ENCODE measurements around the gene WFIKKN2.
"Not testable (repeated sequence)": the region's sequence is repeated elsewhere in the genome, so short reads cannot be mapped to it uniquely, and the experiment has no call there.

The WFIKKN2 gene

DNA sequence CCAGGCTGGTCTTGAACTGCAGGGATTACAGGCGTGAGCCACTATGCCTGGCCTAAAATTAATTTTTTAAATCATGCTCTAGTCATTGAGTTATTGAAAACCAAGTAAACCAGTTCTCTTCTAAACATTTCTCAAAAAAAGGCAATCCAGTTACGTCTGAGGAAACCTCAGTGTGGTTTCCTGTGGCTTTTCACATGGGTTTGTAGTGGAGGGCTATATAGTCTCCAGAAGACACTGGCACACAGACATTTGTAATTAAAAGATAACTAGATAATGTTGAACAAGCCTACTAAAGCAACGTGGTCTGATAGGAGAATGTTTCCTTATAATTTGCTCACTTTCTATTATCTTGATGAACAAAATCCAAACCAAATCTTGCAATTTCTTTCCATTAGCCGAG is 36.0 kb downstream of the WFIKKN2 start:
- DNase-seq (ENCODE audit: extremely low spot score), result no peak
- TF ChIP-seq BHLHE40 (IDR thresholded peaks at IDR 0.05; ENCODE audit: borderline replicate concordance), result no peak
- no peak for TF ChIP-seq L3MBTL2 (conservative IDR thresholded peaks at IDR 0.05)
- no peak for TF ChIP-seq ARNT (IDR thresholded peaks at IDR 0.05)
- ChIA-PET CTCF (no interaction called here), POLR2A (no interaction called here)

DNA sequence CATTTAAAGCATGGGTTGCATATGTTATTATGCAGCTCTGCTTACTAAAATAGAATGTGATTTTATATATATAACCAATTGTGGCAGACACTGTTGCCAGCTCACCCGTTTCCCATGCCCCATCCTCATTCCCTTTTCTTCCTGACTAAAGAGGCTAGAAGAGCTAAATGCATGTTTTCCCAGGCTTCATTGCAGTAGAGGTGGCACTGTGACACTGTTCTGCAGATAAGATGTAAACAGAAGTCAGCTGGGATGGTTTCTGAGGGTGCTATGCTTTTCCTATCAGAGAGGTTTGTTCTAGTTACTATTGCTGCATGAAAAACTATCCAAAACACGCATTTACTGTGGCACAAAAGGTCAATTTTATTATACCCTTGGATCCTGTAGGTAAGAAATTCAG is 36.5 kb downstream of the WFIKKN2 start:
- DNase-seq (ENCODE audit: extremely low spot score), result no peak
- CTCF ChIA-PET, result no interaction called here
- TF ChIP-seq SP1 (IDR thresholded peaks at IDR 0.05), result no peak
- no peak for TF ChIP-seq ARNT (IDR thresholded peaks at IDR 0.05)
- no peak for TF ChIP-seq HDGF (IDR thresholded peaks at IDR 0.05; ENCODE audit: borderline replicate concordance)
- TF ChIP-seq ZNF384 (IDR thresholded peaks at IDR 0.05), result no peak
- no peak for TF ChIP-seq ELF4 (IDR thresholded peaks at IDR 0.05)
- no peak for TF ChIP-seq NFRKB (IDR thresholded peaks at IDR 0.05)
- no peak for TF ChIP-seq L3MBTL2 (conservative IDR thresholded peaks at IDR 0.05)
- TF ChIP-seq SUZ12 (IDR thresholded peaks at IDR 0.05), result no peak
- TF ChIP-seq CTBP1 (IDR thresholded peaks at IDR 0.05; ENCODE audit: borderline replicate concordance), result no peak
- TF ChIP-seq FOXK2 (IDR thresholded peaks at IDR 0.05), result no peak
- TF ChIP-seq LEF1 (IDR thresholded peaks at IDR 0.05; ENCODE audit: borderline replicate concordance), result no peak
- TF ChIP-seq BHLHE40 (IDR thresholded peaks at IDR 0.05; ENCODE audit: borderline replicate concordance), result no peak
- no peak for TF ChIP-seq TARDBP (IDR thresholded peaks at IDR 0.05)
- TF ChIP-seq FOXA1 (IDR thresholded peaks at IDR 0.05), result no peak
- TF ChIP-seq FOXM1 (IDR thresholded peaks at IDR 0.05; ENCODE audit: borderline replicate concordance), result no peak
- TF ChIP-seq, protein P1, sequence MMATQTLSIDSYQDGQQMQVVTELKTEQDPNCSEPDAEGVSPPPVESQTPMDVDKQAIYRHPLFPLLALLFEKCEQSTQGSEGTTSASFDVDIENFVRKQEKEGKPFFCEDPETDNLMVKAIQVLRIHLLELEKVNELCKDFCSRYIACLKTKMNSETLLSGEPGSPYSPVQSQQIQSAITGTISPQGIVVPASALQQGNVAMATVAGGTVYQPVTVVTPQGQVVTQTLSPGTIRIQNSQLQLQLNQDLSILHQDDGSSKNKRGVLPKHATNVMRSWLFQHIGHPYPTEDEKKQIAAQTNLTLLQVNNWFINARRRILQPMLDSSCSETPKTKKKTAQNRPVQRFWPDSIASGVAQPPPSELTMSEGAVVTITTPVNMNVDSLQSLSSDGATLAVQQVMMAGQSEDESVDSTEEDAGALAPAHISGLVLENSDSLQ (IDR thresholded peaks at IDR 0.05), result no peak
- POLR2A ChIA-PET, result no interaction called here

DNA sequence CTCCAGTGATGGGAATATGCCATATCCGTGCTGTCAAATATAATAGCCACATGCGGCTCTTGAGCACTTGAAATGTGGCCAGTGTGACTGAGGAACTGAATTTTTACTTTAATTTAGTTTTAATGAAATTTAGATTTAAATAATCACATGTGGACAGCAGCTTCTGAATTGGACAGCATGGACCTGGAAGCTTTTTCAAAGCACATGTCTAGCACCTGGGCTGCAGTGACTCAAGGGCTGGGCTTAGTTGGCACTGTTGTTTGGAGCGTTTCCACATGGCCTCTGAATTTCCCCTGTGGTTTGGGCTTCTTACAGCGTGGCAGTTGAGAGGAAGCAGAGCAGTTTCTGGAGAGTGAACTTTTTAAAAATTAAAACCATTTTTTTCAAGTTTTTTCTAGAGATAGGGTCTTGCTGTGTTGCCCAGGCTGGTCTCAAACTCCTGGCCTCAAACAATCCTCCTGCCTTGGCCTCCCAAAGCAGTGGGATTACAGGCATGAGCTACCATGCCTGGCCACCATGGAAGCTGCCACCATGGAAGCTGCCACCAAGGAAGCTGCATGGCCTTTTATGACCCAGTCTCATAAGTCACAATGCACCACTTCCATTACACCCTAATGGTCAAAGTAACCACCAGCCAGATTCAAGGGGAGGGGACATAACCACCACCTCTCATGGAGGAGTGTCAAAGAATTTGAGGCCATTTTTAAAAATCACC is 37.5 kb downstream of the WFIKKN2 start:
- ChIA-PET CTCF (interaction anchor here (0.7 kb wide), 1 partner anchor 39 kb away, joined by 4 read pairs; no protein-coding TSS in a partner anchor), POLR2A (no interaction called here)
- no peak for DNase-seq (ENCODE audit: extremely low spot score)
- TF ChIP-seq ZNF384 (IDR thresholded peaks at IDR 0.05), result no peak
- no peak for TF ChIP-seq BHLHE40 (IDR thresholded peaks at IDR 0.05; ENCODE audit: borderline replicate concordance)
- TF ChIP-seq FOXK2 (IDR thresholded peaks at IDR 0.05), result no peak
- TF ChIP-seq LEF1 (IDR thresholded peaks at IDR 0.05; ENCODE audit: borderline replicate concordance), result no peak
- no peak for TF ChIP-seq ELF4 (IDR thresholded peaks at IDR 0.05)
- TF ChIP-seq FOXM1 (IDR thresholded peaks at IDR 0.05; ENCODE audit: borderline replicate concordance), result no peak
- no peak for TF ChIP-seq L3MBTL2 (conservative IDR thresholded peaks at IDR 0.05)
- no peak for TF ChIP-seq NFRKB (IDR thresholded peaks at IDR 0.05)
- TF ChIP-seq, protein P1 (IDR thresholded peaks at IDR 0.05), result no peak
- TF ChIP-seq SP1 (IDR thresholded peaks at IDR 0.05), result no peak
- no peak for TF ChIP-seq SUZ12 (IDR thresholded peaks at IDR 0.05)
- no peak for TF ChIP-seq TARDBP (IDR thresholded peaks at IDR 0.05)
- TF ChIP-seq CTBP1 (IDR thresholded peaks at IDR 0.05; ENCODE audit: borderline replicate concordance), result no peak
- TF ChIP-seq FOXA1 (IDR thresholded peaks at IDR 0.05), result no peak
- TF ChIP-seq HDGF (IDR thresholded peaks at IDR 0.05; ENCODE audit: borderline replicate concordance), result no peak
- no peak for TF ChIP-seq ARNT (IDR thresholded peaks at IDR 0.05)

DNA sequence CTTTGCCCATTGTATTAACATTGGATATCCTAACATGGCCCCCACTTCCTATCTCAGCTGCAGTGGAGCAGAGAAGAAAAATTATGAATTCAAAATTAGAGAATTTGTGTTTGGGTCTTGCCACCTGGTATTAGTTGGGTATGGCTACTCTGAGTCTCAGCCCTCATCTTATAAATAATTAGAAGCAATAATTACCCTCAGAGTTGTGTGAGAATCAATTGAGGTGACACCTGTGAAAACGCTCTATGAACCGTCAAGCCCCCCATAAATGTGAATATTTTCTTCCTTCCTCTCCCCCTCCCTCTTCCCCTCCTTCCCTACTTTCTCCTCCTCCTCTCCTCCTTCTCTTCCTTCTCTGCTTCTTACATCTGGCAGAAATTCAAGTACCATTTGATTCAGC is 39.7 kb downstream of the WFIKKN2 start:
- POLR2A ChIA-PET, result interaction anchor here (4.8 kb wide), 1 partner anchor 8 kb away, joined by 26 read pairs; the partner anchor contains the start of gene TOB1

DNA sequence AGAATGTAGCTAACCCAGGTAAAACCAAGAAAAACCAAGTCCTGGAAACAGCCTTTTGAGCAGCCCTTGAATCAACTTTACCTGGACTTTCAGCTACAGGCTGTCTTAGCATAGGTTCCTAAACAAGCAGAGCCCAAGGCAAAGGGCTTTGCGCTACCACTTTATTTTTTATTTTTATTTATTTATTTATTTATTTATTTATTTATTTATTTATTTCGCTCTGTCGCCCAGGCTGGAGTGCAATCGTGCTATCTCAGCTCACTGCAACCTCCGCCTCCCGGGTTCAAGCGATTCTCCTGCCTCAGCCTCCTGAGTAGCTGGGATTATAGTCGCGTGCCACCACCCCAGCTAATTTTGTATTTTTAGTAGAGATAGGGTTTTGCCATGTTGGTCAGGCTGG is 41.7 kb downstream of the WFIKKN2 start:
- ChIA-PET POLR2A (interaction anchor here (4.8 kb wide), 1 partner anchor 10 kb away, joined by 26 read pairs; the partner anchor contains the start of gene TOB1), CTCF (interaction anchor here (0.7 kb wide), 1 partner anchor 72 kb away, joined by 3 read pairs; no protein-coding TSS in a partner anchor)
- not testable (repeated sequence) for DNase-seq (ENCODE audit: extremely low spot score)

More for the DNA sequence above, 39.7 kb downstream of the WFIKKN2 start:
- TF ChIP-seq HDGF (IDR thresholded peaks at IDR 0.05; ENCODE audit: borderline replicate concordance), result no peak
- TF ChIP-seq ELF4 (IDR thresholded peaks at IDR 0.05), result no peak
- TF ChIP-seq ZNF384 (IDR thresholded peaks at IDR 0.05), result no peak
- TF ChIP-seq ARNT (IDR thresholded peaks at IDR 0.05), result no peak
- TF ChIP-seq, protein P1 (IDR thresholded peaks at IDR 0.05), result no peak
- TF ChIP-seq FOXM1 (IDR thresholded peaks at IDR 0.05; ENCODE audit: borderline replicate concordance), result no peak
- no peak for TF ChIP-seq BHLHE40 (IDR thresholded peaks at IDR 0.05; ENCODE audit: borderline replicate concordance)
- no peak for TF ChIP-seq CTBP1 (IDR thresholded peaks at IDR 0.05; ENCODE audit: borderline replicate concordance)
- TF ChIP-seq L3MBTL2 (conservative IDR thresholded peaks at IDR 0.05), result no peak
- TF ChIP-seq LEF1 (IDR thresholded peaks at IDR 0.05; ENCODE audit: borderline replicate concordance), result no peak
- no peak for TF ChIP-seq SP1 (IDR thresholded peaks at IDR 0.05)
- no peak for TF ChIP-seq TARDBP (IDR thresholded peaks at IDR 0.05)
- TF ChIP-seq SUZ12 (IDR thresholded peaks at IDR 0.05), result no peak
- TF ChIP-seq NFRKB (IDR thresholded peaks at IDR 0.05), result no peak
- TF ChIP-seq FOXA1 (IDR thresholded peaks at IDR 0.05), result no peak
- DNase-seq (ENCODE audit: extremely low spot score), result no peak
- CTCF ChIA-PET, result no interaction called here

DNA sequence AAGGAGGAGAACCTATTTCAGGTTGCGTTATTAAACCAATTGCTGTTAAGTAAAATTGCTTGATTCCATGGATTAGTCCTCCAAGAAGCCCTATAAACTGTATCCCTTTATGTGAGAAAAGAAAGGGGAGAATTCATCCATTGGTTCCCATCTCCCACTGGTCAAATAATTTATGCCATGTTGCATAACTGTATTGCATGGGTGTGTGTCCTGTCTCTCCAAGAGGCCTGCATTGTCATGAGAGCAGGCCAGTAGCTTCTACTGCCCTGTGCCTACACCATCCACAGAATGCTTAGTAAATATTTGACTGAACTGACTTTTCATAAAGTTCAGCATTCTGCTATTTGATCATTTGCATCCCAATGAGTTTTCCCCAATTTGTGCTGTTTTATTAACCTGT is 42.5 kb downstream of the WFIKKN2 start:
- no peak for TF ChIP-seq TARDBP (IDR thresholded peaks at IDR 0.05)
- TF ChIP-seq ARNT (IDR thresholded peaks at IDR 0.05), result no peak
- no peak for TF ChIP-seq SUZ12 (IDR thresholded peaks at IDR 0.05)
- TF ChIP-seq L3MBTL2 (conservative IDR thresholded peaks at IDR 0.05), result no peak
- TF ChIP-seq CTBP1 (IDR thresholded peaks at IDR 0.05; ENCODE audit: borderline replicate concordance), result no peak
- no peak for TF ChIP-seq LEF1 (IDR thresholded peaks at IDR 0.05; ENCODE audit: borderline replicate concordance)
- TF ChIP-seq FOXM1 (IDR thresholded peaks at IDR 0.05; ENCODE audit: borderline replicate concordance), result no peak
- TF ChIP-seq HDGF (IDR thresholded peaks at IDR 0.05; ENCODE audit: borderline replicate concordance), result no peak
- TF ChIP-seq FOXA1 (IDR thresholded peaks at IDR 0.05), result no peak
- no peak for TF ChIP-seq FOXK2 (IDR thresholded peaks at IDR 0.05)
- TF ChIP-seq BHLHE40 (IDR thresholded peaks at IDR 0.05; ENCODE audit: borderline replicate concordance), result no peak
- TF ChIP-seq SP1 (IDR thresholded peaks at IDR 0.05), result no peak
- TF ChIP-seq, protein P1 (IDR thresholded peaks at IDR 0.05), result no peak
- TF ChIP-seq ZNF384 (IDR thresholded peaks at IDR 0.05), result no peak
- TF ChIP-seq ELF4 (IDR thresholded peaks at IDR 0.05), result no peak
- no peak for TF ChIP-seq NFRKB (IDR thresholded peaks at IDR 0.05)
- POLR2A ChIA-PET, result interaction anchor here (4.8 kb wide), 1 partner anchor 11 kb away, joined by 26 read pairs; the partner anchor contains the start of gene TOB1
- no peak for DNase-seq (ENCODE audit: extremely low spot score)
- CTCF ChIA-PET, result no interaction called here

Measured in HEK293T (cell line).